Body of pancreas (tissue), 4 donors: ENCODE measurements around the gene TBC1D4.

Experiments
- POLR2A ChIP-seq, 3 donors: fragments of 450-650 bp; IDR thresholded peaks; one replicate each; pipeline ENCODE4 v1.6.1; 2016; ENCODE audit warnings: antibody characterized with exemption in 3 of 3, mild to moderate bottlenecking in 2 of 3
- TF ChIP-seq, protein P1 (sequence below), 7 experiments: fragments of 450-650 bp in 4 of 7; fragments of 200-600 bp in 3 of 7; sonication (generic) in 3 of 7; IDR thresholded peaks; one replicate each; pipeline ENCODE4 v1.5.1; 2016 to 2019; ENCODE audit warnings: antibody characterized with exemption in 7 of 7

- TF ChIP-seq, protein P1, sequence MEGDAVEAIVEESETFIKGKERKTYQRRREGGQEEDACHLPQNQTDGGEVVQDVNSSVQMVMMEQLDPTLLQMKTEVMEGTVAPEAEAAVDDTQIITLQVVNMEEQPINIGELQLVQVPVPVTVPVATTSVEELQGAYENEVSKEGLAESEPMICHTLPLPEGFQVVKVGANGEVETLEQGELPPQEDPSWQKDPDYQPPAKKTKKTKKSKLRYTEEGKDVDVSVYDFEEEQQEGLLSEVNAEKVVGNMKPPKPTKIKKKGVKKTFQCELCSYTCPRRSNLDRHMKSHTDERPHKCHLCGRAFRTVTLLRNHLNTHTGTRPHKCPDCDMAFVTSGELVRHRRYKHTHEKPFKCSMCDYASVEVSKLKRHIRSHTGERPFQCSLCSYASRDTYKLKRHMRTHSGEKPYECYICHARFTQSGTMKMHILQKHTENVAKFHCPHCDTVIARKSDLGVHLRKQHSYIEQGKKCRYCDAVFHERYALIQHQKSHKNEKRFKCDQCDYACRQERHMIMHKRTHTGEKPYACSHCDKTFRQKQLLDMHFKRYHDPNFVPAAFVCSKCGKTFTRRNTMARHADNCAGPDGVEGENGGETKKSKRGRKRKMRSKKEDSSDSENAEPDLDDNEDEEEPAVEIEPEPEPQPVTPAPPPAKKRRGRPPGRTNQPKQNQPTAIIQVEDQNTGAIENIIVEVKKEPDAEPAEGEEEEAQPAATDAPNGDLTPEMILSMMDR (IDR thresholded peaks at IDR 0.05), result no peak
- TF ChIP-seq POLR2A (IDR thresholded peaks at IDR 0.05), result no peak
Measured at GRCh38 chr13:75417012-75417384, 65.0 kb downstream of the TBC1D4 start.
